Adipocyte (in vitro differentiated cells): ENCODE results near the gene COMMD7.

Source experiments
- DNase-seq: peaks from one replicate; pipeline ENCODE4 v3.0.0-alpha.2; 2015; ENCODE audit warnings: low read depth
- H3K27me3 ChIP-seq: replicated peaks from 2 replicates; pipeline ENCODE4 v1.7.0; 2013; ENCODE audit warnings: mild to moderate bottlenecking, low read length, moderate library complexity; ENCODE audit not compliant: control insufficient read depth, insufficient read depth
- H3K36me3 ChIP-seq: 2 replicates; pipeline ENCODE4 v1.7.0; 2013; ENCODE audit warnings: low read length, mild to moderate bottlenecking, moderate library complexity; ENCODE audit not compliant: control insufficient read depth, insufficient read depth, severe bottlenecking
- H3K4me1 ChIP-seq: 2 replicates; pipeline ENCODE4 v1.7.0; 2013; ENCODE audit warnings: mild to moderate bottlenecking, low read length, moderate library complexity; ENCODE audit not compliant: control insufficient read depth, insufficient read depth
- H3K4me3 ChIP-seq: 2 replicates; pipeline ENCODE4 v1.7.0; 2013; ENCODE audit warnings: mild to moderate bottlenecking, low read length, moderate library complexity
- H3K9ac ChIP-seq: 2 replicates; pipeline ENCODE4 v1.7.0; 2013; ENCODE audit warnings: mild to moderate bottlenecking, low read length, moderate library complexity
- H3K9me3 ChIP-seq: 2 replicates; pipeline ENCODE4 v1.7.0; 2013; ENCODE audit warnings: mild to moderate bottlenecking, low read length, moderate library complexity; ENCODE audit not compliant: control insufficient read depth

COMMD7 gene

DNA sequence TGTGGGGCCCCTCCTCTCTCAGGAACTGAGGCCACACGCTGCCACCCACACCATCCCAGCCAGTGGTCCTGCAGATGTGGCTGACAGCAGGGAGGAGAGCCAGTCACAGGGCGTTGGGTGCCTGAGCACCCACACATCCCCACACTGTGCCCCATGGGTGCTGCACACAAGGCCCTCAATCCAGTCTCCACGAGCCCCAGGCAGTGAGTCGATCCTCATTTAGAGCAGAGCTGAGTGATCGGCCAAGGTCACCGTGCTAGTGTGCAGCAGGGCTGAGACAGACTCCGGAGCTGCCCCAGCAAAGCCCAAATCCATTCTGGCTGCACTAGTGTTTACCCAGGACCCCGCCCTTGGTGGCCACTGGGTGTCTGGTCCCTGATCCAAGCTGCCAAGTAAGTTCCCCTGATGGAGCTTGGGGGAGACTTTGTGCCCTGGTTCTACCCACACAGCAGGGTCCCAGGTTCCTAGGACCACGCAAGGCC lies 78.5 kb downstream of the COMMD7 start:
- no peak for DNase-seq
- Histone ChIP-seq H3K4me3 (no peak overlapping the region), H3K27me3 (no peaks in the 10 kb centered on the region)

GRCh38 chr20:32664012-32664677 lies 79.1 kb downstream of the COMMD7 start:
- Histone ChIP-seq H3K4me1 (no peaks in the 10 kb centered on the region), H3K9ac (no peak overlapping the region), H3K4me3 (no peak overlapping the region), H3K27me3 (no peaks in the 10 kb centered on the region), H3K36me3 (no peaks in the 10 kb centered on the region), H3K9me3 (no peaks in the 10 kb centered on the region)
- DNase-seq = no peak

More for the DNA sequence above, 78.5 kb downstream of the COMMD7 start:
- Histone ChIP-seq H3K9me3 (no peaks in the 10 kb centered on the region), H3K9ac (no peak overlapping the region), H3K4me1 (no peaks in the 10 kb centered on the region), H3K36me3 (no peaks in the 10 kb centered on the region)

- Histone ChIP-seq H3K9me3 (no peaks in the 10 kb centered on the region), H3K36me3 (no peaks in the 10 kb centered on the region), H3K4me1 (no peaks in the 10 kb centered on the region), H3K9ac (no peak overlapping the region), H3K27me3 (no peaks in the 10 kb centered on the region), H3K4me3 (no peak overlapping the region)
- no peak for DNase-seq
Observed at GRCh38 chr20:32663335-32664011, 79.8 kb downstream of the COMMD7 start.

- Histone ChIP-seq H3K4me1 (no peaks in the 10 kb centered on the region), H3K36me3 (no peaks in the 10 kb centered on the region), H3K9ac (no peak overlapping the region), H3K27me3 (no peaks in the 10 kb centered on the region), H3K9me3 (no peaks in the 10 kb centered on the region), H3K4me3 (no peak overlapping the region)
- DNase-seq = no peak
Observed at GRCh38 chr20:32661820-32662528, 81.3 kb downstream of the COMMD7 start.

DNA sequence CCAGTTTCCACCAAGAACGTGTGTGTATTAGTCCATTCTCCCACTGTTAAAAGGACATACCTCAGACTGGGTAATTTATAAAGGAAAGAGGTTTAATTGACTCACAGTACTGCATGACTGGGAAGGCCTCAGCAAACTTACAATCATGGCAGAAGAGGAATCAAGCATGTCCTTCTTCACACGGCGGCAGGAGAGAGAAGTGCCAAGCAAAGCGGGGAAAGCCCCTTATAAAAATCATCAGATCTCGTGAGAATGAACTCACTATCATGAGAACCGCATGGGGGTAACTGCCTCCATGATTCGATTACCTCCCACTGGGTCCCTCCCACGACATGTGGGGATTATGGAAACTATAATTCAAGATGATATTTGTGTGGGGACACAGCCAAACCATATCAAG lies 82.6 kb downstream of the COMMD7 start:
- no peaks in the 10 kb centered on the region for H3K4me1 ChIP-seq
- H3K36me3 ChIP-seq = no peaks in the 10 kb centered on the region
- H3K4me3 ChIP-seq = no peak overlapping the region
- no peaks in the 10 kb centered on the region for H3K27me3 ChIP-seq
- H3K9me3 ChIP-seq = no peaks in the 10 kb centered on the region
- no peak overlapping the region for H3K9ac ChIP-seq
- DNase-seq = no peak

DNA sequence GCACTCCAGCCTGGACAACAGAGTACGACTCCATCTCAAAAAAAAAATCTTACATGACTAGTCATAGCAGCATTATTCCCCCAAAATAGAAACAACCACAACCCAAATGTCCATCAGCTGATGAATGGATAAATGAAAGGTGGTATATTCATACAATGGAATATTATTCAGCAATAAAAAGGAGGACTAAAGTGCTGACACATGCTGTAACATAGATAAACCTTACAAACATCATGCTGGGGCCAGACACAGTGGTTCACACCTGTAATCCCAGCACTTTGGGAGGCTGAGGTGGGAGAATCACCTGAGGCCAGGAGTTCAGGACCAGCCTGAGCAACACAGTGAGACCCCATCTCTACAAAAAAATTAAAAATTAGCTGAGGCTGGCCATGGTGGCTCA lies 86.4 kb downstream of the COMMD7 start:
- no peak for DNase-seq
- Histone ChIP-seq H3K9ac (no peak overlapping the region), H3K4me3 (no peak overlapping the region), H3K36me3 (no peaks in the 10 kb centered on the region), H3K4me1 (no peaks in the 10 kb centered on the region), H3K27me3 (peaks cover 2% of the 10 kb centered on the region), H3K9me3 (no peaks in the 10 kb centered on the region)

DNA sequence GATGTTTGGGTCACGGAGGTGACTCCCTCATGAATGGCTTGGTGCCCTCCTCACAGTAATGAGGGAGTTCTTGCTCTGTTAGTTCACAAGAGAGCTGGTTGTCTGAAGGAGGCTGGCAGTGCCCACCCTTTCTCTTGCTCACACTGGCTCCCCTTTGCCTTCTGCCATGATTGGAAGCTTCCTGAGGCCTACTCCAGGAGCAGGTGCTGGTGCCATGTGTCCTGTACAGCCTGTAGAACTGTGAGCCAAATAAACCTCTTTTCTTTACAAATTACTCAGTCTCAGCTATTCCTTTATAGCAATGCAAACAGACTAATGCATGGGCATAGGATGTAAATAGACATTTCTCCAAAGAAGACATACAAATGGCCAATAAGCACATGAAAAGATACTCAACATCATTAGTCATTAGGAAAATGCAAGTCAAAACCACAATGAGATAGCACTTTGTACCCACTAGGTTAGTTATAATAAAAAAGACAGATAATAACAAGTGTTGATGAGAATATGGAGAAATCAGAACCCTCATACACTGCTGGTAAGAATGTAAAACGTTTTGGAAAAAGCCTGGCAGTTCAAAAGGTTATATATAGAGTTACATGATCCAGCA lies 87.3 kb downstream of the COMMD7 start:
- Histone ChIP-seq H3K9ac (no peak overlapping the region), H3K4me1 (no peaks in the 10 kb centered on the region), H3K9me3 (no peaks in the 10 kb centered on the region), H3K27me3 (peaks cover 8% of the 10 kb centered on the region), H3K4me3 (no peak overlapping the region), H3K36me3 (no peaks in the 10 kb centered on the region)
- DNase-seq = no peak

DNA sequence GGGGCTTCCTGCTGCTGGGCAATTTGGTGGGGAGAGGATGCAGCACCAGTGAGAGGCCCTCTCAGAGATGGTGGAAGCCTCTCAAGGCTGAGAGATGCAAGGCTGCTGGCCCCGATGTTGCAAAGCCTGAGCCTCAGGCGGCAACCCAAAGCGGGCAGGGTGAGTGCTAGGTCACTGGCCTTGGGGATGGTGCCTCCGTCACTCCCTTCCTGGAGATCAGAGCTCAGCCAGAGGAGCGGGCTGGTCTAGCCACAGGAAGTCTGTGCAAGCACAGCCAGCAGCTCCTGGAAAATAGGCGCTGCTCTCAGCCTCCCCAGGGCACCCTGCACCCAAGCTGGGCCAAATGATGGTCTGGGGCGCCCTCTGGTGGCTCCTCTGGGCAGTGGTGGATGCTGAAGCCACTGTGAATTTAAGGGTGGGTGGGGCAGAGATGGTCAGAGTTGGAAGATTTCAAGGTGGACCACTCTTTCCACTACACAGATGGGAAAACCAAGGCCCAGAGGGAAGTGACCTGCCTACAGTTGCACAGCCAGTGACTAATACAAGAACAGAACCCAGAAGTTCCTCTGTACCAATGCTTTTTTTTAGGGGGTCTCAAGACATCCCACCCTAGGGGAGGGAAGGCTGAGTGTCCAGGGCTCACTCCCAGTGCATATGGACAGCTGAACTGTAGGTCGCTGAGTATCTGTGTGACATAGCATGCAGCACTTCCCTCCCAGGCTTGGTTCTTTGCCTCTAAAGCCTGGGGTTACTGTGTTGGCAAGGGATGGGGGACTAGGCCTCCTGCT lies 90.3 kb downstream of the COMMD7 start:
- Histone ChIP-seq H3K4me1 (peaks cover 6% of the 10 kb centered on the region), H3K36me3 (no peaks in the 10 kb centered on the region), H3K4me3 (no peak overlapping the region), H3K9me3 (no peaks in the 10 kb centered on the region), H3K9ac (no peak overlapping the region), H3K27me3 (peaks cover 8% of the 10 kb centered on the region)
- DNase-seq = peak; percentile 88
